ENCODE measurements around the gene SLC26A2. TPM values are rescaled to one million over a fixed set of nuclear protein-coding genes. Genes with fewer than 3 reads are reported as not detected.

The SLC26A2 gene
- total and polyA plus RNA-seq, 2 experiments from 2014 or later, result 3.5 to 11.5 TPM

DNA sequence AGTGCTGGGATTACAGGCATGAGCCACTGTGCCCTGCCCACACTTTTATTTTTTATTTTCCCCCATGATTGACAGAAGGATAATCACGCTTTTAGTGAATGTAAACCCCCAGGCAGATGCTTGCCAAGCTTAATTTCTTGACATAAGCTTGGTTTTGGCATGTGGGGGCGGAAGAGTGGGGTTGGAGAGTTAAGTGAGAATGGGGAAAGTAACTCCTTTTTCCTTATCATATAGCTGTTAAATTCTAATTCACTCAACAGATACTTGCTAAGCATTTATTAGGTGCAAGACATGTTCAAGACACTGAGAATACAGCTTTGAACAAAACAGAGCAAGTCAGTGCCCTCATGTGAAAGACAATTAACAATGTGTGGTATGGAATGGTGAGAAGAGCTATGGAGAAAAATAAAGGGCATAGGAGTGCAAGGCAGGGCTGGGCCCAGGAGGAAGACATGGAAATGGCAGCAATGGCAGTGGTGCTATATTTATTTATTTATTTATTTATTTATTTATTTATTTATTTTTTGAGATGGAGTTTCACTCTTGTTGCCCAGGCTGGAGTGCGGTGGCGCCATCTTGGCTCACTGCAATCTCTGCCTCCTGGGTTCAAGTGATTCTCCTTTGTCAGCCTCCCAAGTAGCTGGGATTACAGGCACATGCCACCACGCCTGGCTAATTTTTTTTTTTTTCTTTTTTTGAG lies 2.2 kb downstream of the SLC26A2 start:
- Mint-ChIP-seq H3K9me3 (no peaks in the 10 kb centered on the region; the same call in 2 of the 3 replicates), H3K4me3 (no peak overlapping the region), H3K36me3 (ENCODE audit: low read depth) (no peaks in the 10 kb centered on the region), H3K4me1 (peaks cover 16% of the 10 kb centered on the region), H3K27ac (no peak overlapping the region), H3K27me3 (ENCODE audit: insufficient read depth, low read depth, poor library complexity) (peaks cover 8% of the 10 kb centered on the region)
- ATAC-seq (no peak), DNase-seq (ENCODE audit: low spot score) (no peak)
- no peaks in the 10 kb centered on the region for H3K79me2 ChIP-seq (replicated peaks; ENCODE audit: insufficient read depth)
- peaks cover 10% of the 10 kb centered on the region; the same call in 1 of the 2 replicates for H3K4me1 ChIP-seq (ENCODE audit: insufficient read depth)
- H4K20me1 ChIP-seq (replicated peaks; ENCODE audit: insufficient read depth), result no peaks in the 10 kb centered on the region; the same call in 1 of the 2 replicates
- peaks cover 8% of the 10 kb centered on the region; the same call in 1 of the 2 replicates for H3F3A ChIP-seq (replicated peaks; ENCODE audit: low read depth)
- no peaks in the 10 kb centered on the region for H3K36me3 ChIP-seq (ENCODE audit: insufficient read depth)
- H3K27me3 ChIP-seq (ENCODE audit: insufficient read depth), result peaks cover 11% of the 10 kb centered on the region
- no peak overlapping the region for H3K27ac ChIP-seq (ENCODE audit: low read depth)
- no peak overlapping the region for H2AFZ ChIP-seq
- TF ChIP-seq POLR2AphosphoS5 (IDR thresholded peaks at IDR 0.05; ENCODE audit: low read depth) (no peak), EZH2phosphoT487 (IDR thresholded peaks at IDR 0.05; ENCODE audit: unreplicated experiment) (no peak), EZH2 (IDR thresholded peaks at IDR 0.05; ENCODE audit: low read depth, unreplicated experiment) (no peak), ZNF331 (CRISPR knock-in tag; IDR thresholded peaks at IDR 0.05; ENCODE audit: low read depth) (no peak), JUNB (IDR thresholded peaks at IDR 0.05; ENCODE audit: unreplicated experiment) (no peak)
- TF ChIP-seq, protein P1, sequence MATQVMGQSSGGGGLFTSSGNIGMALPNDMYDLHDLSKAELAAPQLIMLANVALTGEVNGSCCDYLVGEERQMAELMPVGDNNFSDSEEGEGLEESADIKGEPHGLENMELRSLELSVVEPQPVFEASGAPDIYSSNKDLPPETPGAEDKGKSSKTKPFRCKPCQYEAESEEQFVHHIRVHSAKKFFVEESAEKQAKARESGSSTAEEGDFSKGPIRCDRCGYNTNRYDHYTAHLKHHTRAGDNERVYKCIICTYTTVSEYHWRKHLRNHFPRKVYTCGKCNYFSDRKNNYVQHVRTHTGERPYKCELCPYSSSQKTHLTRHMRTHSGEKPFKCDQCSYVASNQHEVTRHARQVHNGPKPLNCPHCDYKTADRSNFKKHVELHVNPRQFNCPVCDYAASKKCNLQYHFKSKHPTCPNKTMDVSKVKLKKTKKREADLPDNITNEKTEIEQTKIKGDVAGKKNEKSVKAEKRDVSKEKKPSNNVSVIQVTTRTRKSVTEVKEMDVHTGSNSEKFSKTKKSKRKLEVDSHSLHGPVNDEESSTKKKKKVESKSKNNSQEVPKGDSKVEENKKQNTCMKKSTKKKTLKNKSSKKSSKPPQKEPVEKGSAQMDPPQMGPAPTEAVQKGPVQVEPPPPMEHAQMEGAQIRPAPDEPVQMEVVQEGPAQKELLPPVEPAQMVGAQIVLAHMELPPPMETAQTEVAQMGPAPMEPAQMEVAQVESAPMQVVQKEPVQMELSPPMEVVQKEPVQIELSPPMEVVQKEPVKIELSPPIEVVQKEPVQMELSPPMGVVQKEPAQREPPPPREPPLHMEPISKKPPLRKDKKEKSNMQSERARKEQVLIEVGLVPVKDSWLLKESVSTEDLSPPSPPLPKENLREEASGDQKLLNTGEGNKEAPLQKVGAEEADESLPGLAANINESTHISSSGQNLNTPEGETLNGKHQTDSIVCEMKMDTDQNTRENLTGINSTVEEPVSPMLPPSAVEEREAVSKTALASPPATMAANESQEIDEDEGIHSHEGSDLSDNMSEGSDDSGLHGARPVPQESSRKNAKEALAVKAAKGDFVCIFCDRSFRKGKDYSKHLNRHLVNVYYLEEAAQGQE (IDR thresholded peaks at IDR 0.05; ENCODE audit: unreplicated experiment), result no peak
- H3K4me2 ChIP-seq, result no peak overlapping the region
- no peak overlapping the region for H3K4me3 ChIP-seq
- H3K9me2 ChIP-seq (ENCODE audit: insufficient read depth), result no peaks in the 10 kb centered on the region

DNA sequence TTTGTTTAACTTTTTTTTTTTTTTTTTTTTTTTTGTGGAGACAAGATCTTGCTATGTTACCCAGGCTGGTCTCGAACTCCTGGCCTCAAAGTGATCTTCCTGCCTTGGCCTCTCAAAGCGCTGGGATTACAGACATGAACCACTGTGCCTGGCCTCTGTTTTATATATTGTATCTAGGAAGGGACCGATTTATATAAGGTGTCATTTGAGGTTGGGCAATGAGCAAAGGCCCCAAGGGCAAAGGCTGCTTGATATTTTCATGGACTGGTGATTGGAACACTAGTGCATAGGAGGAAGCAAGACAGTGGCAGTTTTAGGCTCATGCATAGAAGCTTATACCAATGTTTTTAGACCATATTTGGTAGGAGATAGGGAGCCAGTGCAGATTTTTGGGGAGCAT lies 3.2 kb downstream of the SLC26A2 start:
- ATAC-seq, result no peak
- H3K27ac Mint-ChIP-seq, result no peak overlapping the region
- no peaks in the 10 kb centered on the region; the same call in 2 of the 3 replicates for H3K9me3 Mint-ChIP-seq
- Histone ChIP-seq H4K20me1 (replicated peaks; ENCODE audit: insufficient read depth) (no peaks in the 10 kb centered on the region; the same call in 1 of the 2 replicates), H3K4me3 (no peak overlapping the region), H3K27me3 (ENCODE audit: insufficient read depth) (peaks cover 11% of the 10 kb centered on the region), H3K27ac (ENCODE audit: low read depth) (no peak overlapping the region), H3K9me2 (ENCODE audit: insufficient read depth) (no peaks in the 10 kb centered on the region), H3K79me2 (replicated peaks; ENCODE audit: insufficient read depth) (no peaks in the 10 kb centered on the region), H3K4me2 (no peak overlapping the region), H3F3A (replicated peaks; ENCODE audit: low read depth) (peaks cover 8% of the 10 kb centered on the region; the same call in 1 of the 2 replicates), H3K36me3 (ENCODE audit: insufficient read depth) (no peaks in the 10 kb centered on the region), H3K4me1 (ENCODE audit: insufficient read depth) (peaks cover 10% of the 10 kb centered on the region; the same call in 1 of the 2 replicates), H2AFZ (no peak overlapping the region)
- DNase-seq (ENCODE audit: low spot score), result no peak
- no peaks in the 10 kb centered on the region for H3K36me3 Mint-ChIP-seq (ENCODE audit: low read depth)
- no peak overlapping the region for H3K4me3 Mint-ChIP-seq
- H3K4me1 Mint-ChIP-seq, result peaks cover 16% of the 10 kb centered on the region
- peaks cover 8% of the 10 kb centered on the region for H3K27me3 Mint-ChIP-seq (ENCODE audit: insufficient read depth, low read depth, poor library complexity)
- TF ChIP-seq EZH2phosphoT487 (IDR thresholded peaks at IDR 0.05; ENCODE audit: unreplicated experiment) (no peak), POLR2AphosphoS5 (IDR thresholded peaks at IDR 0.05; ENCODE audit: low read depth) (no peak), NANOG (IDR thresholded peaks at IDR 0.05; ENCODE audit: borderline replicate concordance) (no peak), JUNB (IDR thresholded peaks at IDR 0.05; ENCODE audit: unreplicated experiment) (no peak), STAT1 (IDR thresholded peaks at IDR 0.05; ENCODE audit: unreplicated experiment) (no peak), ZNF114 (CRISPR knock-in tag; IDR thresholded peaks at IDR 0.05) (no peak), ZNF331 (CRISPR knock-in tag; IDR thresholded peaks at IDR 0.05; ENCODE audit: low read depth) (no peak)
- TF ChIP-seq, protein P1 (IDR thresholded peaks at IDR 0.05; ENCODE audit: unreplicated experiment), result no peak
- TF ChIP-seq, protein P2, sequence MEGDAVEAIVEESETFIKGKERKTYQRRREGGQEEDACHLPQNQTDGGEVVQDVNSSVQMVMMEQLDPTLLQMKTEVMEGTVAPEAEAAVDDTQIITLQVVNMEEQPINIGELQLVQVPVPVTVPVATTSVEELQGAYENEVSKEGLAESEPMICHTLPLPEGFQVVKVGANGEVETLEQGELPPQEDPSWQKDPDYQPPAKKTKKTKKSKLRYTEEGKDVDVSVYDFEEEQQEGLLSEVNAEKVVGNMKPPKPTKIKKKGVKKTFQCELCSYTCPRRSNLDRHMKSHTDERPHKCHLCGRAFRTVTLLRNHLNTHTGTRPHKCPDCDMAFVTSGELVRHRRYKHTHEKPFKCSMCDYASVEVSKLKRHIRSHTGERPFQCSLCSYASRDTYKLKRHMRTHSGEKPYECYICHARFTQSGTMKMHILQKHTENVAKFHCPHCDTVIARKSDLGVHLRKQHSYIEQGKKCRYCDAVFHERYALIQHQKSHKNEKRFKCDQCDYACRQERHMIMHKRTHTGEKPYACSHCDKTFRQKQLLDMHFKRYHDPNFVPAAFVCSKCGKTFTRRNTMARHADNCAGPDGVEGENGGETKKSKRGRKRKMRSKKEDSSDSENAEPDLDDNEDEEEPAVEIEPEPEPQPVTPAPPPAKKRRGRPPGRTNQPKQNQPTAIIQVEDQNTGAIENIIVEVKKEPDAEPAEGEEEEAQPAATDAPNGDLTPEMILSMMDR (conservative IDR thresholded peaks at IDR 0.05; ENCODE audit: low read depth in 2 of 2), result no peak

All from GM23338 (cell line).